Muscle layer of colon (tissue), 2 donors: Measurements from ENCODE around the gene ZNF384.

Experiments used
- H3K27ac ChIP-seq: one replicate; pipeline ENCODE4 v1.7.0; 2013; ENCODE audit warnings: low read depth, mild to moderate bottlenecking, low read length, moderate library complexity
- H3K27me3 ChIP-seq, 2 donors: one replicate each; pipeline ENCODE4 v1.7.0; 2013; ENCODE audit warnings: low read length in 2 of 2, mild to moderate bottlenecking in 2 of 2; ENCODE audit not compliant: insufficient read depth in 2 of 2, control insufficient read depth in 1 of 2
- H3K36me3 ChIP-seq: one replicate; pipeline ENCODE4 v1.7.0; 2013; ENCODE audit warnings: mild to moderate bottlenecking, low read length; ENCODE audit not compliant: insufficient read depth
- H3K4me1 ChIP-seq: one replicate; pipeline ENCODE4 v1.7.0; 2013; ENCODE audit warnings: mild to moderate bottlenecking, low read length; ENCODE audit not compliant: insufficient read depth
- H3K4me3 ChIP-seq, 2 donors: one replicate each; pipeline ENCODE4 v1.7.0; 2013; ENCODE audit warnings: low read length in 2 of 2, low read depth in 1 of 2, mild to moderate bottlenecking in 1 of 2, moderate library complexity in 1 of 2
- H3K9ac ChIP-seq: one replicate; pipeline ENCODE4 v1.7.0; 2013; ENCODE audit warnings: low read length
- H3K9me3 ChIP-seq: one replicate; pipeline ENCODE4 v1.7.0; 2013; ENCODE audit warnings: mild to moderate bottlenecking, low read length
- donor health status: abdominal sarcoma.
- donor health status: Adenocarcinoma of cecum.

The ZNF384 gene

DNA sequence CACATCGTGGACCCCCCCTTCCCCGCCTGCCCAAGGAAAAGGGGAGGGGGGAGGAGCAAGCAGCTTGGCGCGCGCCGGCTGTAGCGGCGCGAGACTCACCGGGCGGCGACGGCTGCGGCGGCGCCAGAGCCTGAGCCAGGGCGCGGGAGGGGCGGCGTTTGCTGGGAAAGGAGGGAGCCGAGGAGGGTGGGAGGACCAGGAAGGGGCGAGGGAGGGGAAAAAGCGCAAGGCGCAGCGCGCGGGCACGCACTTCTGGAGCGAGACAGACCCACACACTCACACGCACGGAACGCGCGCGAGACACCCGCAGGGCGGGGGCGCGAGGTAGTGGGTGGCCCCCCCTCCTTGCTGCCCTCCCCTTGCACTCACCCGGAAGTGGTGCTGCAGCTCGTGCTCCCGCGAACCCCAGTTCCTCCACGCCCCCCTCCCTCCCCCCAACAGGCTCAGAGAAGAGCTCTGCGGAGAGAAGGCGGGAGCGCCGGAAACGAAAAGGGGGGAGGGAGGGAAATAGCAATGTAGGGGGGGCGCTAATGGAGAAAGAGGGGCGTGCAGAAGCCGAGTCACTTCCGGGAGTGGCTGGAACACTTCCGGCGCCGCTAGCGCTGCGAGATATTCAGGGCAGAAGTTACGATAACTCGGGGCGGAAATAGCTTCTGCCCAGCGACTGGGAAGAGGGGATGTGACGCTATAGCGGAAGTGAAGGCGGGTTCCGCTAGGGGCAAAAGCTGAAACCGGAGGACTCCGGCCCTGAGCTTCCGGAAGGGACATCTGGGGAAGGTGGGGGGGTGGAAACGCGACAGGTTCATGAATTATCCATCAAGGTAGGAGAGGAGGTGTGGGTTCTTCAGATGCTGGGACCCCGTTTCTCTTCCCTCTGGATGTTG is at the start of gene ZNF384:
TSS of gene ZNF384 (minus strand) at position 377 of the 884 bp plus-strand sequence. CDS start 9,855 bp downstream, outside the sequence.
- H3K36me3 ChIP-seq: no peaks in the 10 kb centered on the region
- peak within 1 kb of the TSS; percentile 96 for H3K9ac ChIP-seq
- H3K4me3 ChIP-seq: peak within 1 kb of the TSS; percentile 35 to 68
- no peaks in the 10 kb centered on the region for H3K27me3 ChIP-seq
- H3K9me3 ChIP-seq: no peaks in the 10 kb centered on the region
- H3K4me1 ChIP-seq: peaks cover 27% of the 10 kb centered on the region
- peak within 1 kb of the TSS; percentile 95 for H3K27ac ChIP-seq

GRCh38 chr12:6736754-6737153 is 47.6 kb upstream of the ZNF384 start:
- H3K4me1 ChIP-seq: peaks cover 6% of the 10 kb centered on the region
- no peaks in the 10 kb centered on the region for H3K9me3 ChIP-seq
- H3K9ac ChIP-seq: no peak overlapping the region
- H3K36me3 ChIP-seq: peaks cover 3% of the 10 kb centered on the region
- no peak overlapping the region for H3K27ac ChIP-seq
- H3K4me3 ChIP-seq: no peak overlapping the region
- no peaks in the 10 kb centered on the region for H3K27me3 ChIP-seq

GRCh38 chr12:6735448-6736191 is 46.4 kb upstream of the ZNF384 start:
- Histone ChIP-seq H3K4me3 (no peak overlapping the region), H3K27ac (peak overlapping the region; percentile 18), H3K9ac (no peak overlapping the region)

DNA sequence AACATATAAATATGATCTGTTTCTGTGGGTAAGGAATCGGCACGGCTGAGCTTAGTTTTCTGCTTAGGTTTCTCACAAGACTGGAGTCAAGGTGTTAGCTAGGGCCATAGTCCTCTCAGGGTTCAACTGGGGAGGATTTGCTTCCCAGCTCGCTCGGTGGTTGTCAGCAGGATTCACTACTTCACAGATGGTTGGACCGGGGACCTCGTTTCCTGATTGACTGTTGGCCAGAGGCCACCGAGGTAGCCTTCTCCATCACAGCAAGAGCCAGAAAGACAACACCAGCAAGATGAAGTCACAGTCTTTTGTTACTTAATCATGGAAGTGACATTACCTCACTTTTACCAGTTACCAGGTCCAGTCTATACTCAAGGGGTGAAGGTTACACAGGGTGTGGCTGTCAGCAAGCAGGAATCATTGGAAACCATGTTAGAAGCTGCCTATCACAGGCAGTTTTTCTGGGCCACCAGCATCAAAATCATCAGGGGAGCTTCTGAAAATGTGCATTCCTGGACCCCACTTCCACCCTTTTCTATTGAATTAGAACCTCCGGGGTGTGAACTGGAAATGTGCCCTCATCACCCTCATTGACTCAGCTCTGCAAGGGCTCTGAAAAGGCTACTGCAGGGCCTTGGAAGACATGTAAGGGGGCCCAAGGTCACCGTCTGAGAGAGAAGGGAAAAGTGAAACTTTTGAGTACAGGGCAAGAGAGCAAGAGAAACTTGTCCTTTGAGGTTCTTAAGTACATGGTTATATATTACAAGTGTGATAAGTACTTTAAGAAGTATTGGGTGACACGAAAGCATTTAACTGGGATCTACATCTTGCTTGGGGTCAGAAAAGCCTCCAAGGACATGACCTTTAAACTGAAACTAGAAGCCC is 45.6 kb upstream of the ZNF384 start:
- Histone ChIP-seq H3K36me3 (peaks cover 22% of the 10 kb centered on the region), H3K9ac (no peak overlapping the region), H3K4me3 (no peak overlapping the region), H3K27me3 (no peaks in the 10 kb centered on the region), H3K9me3 (no peaks in the 10 kb centered on the region), H3K4me1 (peaks cover 6% of the 10 kb centered on the region), H3K27ac (no peak overlapping the region)

More at GRCh38 chr12:6735448-6736191, 46.4 kb upstream of the ZNF384 start:
- no peaks in the 10 kb centered on the region for H3K9me3 ChIP-seq
- H3K36me3 ChIP-seq: peaks cover 13% of the 10 kb centered on the region
- no peaks in the 10 kb centered on the region for H3K27me3 ChIP-seq
- peaks cover 6% of the 10 kb centered on the region for H3K4me1 ChIP-seq

- Histone ChIP-seq H3K36me3 (peaks cover 50% of the 10 kb centered on the region), H3K27me3 (no peaks in the 10 kb centered on the region), H3K4me1 (peaks cover 5% of the 10 kb centered on the region), H3K27ac (no peak overlapping the region), H3K4me3 (no peak overlapping the region), H3K9ac (no peak overlapping the region), H3K9me3 (no peaks in the 10 kb centered on the region)
These were observed 41.0 kb upstream of the ZNF384 start for GRCh38 chr12:6730169-6730568.

GRCh38 chr12:6729186-6729585 is 40.0 kb upstream of the ZNF384 start:
- no peak overlapping the region for H3K4me3 ChIP-seq
- no peaks in the 10 kb centered on the region for H3K9me3 ChIP-seq
- H3K4me1 ChIP-seq: peaks cover 14% of the 10 kb centered on the region
- H3K27ac ChIP-seq: no peak overlapping the region
- H3K27me3 ChIP-seq: no peaks in the 10 kb centered on the region
- H3K9ac ChIP-seq: no peak overlapping the region
- H3K36me3 ChIP-seq: peaks cover 50% of the 10 kb centered on the region

GRCh38 chr12:6725350-6725749 is 36.2 kb upstream of the ZNF384 start:
- Histone ChIP-seq H3K27me3 (no peaks in the 10 kb centered on the region), H3K4me1 (peaks cover 14% of the 10 kb centered on the region), H3K27ac (no peak overlapping the region), H3K9ac (no peak overlapping the region), H3K4me3 (no peak overlapping the region), H3K36me3 (peaks cover 35% of the 10 kb centered on the region), H3K9me3 (no peaks in the 10 kb centered on the region)

DNA sequence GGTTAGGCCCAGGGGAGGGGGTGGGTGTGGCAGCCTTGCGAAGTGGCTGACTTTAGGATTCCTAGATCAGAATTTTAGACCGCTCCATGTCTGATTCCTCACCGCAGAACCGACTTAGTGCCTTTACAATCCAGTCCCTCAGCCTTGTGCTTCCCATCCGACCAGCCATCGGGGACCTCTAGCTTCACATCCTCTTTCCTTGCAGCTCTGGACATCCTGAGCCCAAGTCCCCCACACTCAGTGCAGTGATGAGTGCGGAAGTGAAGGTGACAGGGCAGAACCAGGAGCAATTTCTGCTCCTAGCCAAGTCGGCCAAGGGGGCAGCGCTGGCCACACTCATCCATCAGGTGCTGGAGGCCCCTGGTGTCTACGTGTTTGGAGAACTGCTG is 35.2 kb upstream of the ZNF384 start:
- Histone ChIP-seq H3K27me3 (no peaks in the 10 kb centered on the region), H3K36me3 (peaks cover 25% of the 10 kb centered on the region), H3K9me3 (no peaks in the 10 kb centered on the region), H3K4me1 (peaks cover 14% of the 10 kb centered on the region), H3K4me3 (peak overlapping the region; percentile 52 to 64), H3K27ac (peak overlapping the region; percentile 62), H3K9ac (peak overlapping the region; percentile 28)

- peak within 1 kb of the TSS; percentile 28 for H3K9ac ChIP-seq
- no peaks in the 10 kb centered on the region for H3K27me3 ChIP-seq
- peak within 1 kb of the TSS; percentile 52 to 64 for H3K4me3 ChIP-seq
- peaks cover 19% of the 10 kb centered on the region for H3K36me3 ChIP-seq
- peaks cover 14% of the 10 kb centered on the region for H3K4me1 ChIP-seq
- H3K27ac ChIP-seq: peak within 1 kb of the TSS; percentile 70
- no peaks in the 10 kb centered on the region for H3K9me3 ChIP-seq
These were observed 34.6 kb upstream of the ZNF384 start, which contains the start of gene COPS7A for GRCh38 chr12:6723607-6724408. Gene COPS7A (plus strand): TSS chr12:6724046. CDS start chr12:6724657, 611 bp downstream.

- Histone ChIP-seq H3K4me1 (peaks cover 14% of the 10 kb centered on the region), H3K9me3 (no peaks in the 10 kb centered on the region), H3K9ac (no peak overlapping the region), H3K36me3 (peaks cover 10% of the 10 kb centered on the region), H3K27me3 (no peaks in the 10 kb centered on the region), H3K4me3 (no peak overlapping the region), H3K27ac (no peak overlapping the region)
These were observed 33.7 kb upstream of the ZNF384 start for GRCh38 chr12:6722863-6723262.
